CD14-positive monocyte (primary cell): Measurements from ENCODE around the gene OTOG. TPM values are rescaled to one million over a fixed set of nuclear protein-coding genes. Genes with fewer than 3 reads are reported as not detected.

Experiments used
- DNase-seq, 3 donors: peaks; one replicate each; pipeline ENCODE4 v3.0.0-alpha.2; 2011 to 2022
- H2AFZ ChIP-seq: 2 replicates; pipeline ENCODE4 v1.6.0; 2012; ENCODE audit warnings: mild to moderate bottlenecking, low read depth, low read length, inconsistent platforms; ENCODE audit not compliant: insufficient read depth, poor library complexity, severe bottlenecking
- H3K27ac ChIP-seq, 2 donors: 1 replicate in 1 of 2; 2 replicates in 1 of 2; pipeline ENCODE4 v1.5.1; 2012 to 2013; ENCODE audit warnings: low read length in 2 of 2, control low read depth in 1 of 2, inconsistent platforms in 1 of 2, low read depth in 1 of 2, mild to moderate bottlenecking in 1 of 2
- H3K27me3 ChIP-seq, 2 donors: one replicate each; pipeline versions ENCODE4 v1.6.0 to v1.6.1; 2011 to 2013; ENCODE audit warnings: low read length in 2 of 2; ENCODE audit not compliant: control insufficient read depth in 2 of 2, insufficient read depth in 2 of 2
- H3K36me3 ChIP-seq, 2 donors: replicated peaks in 1 of 2; 1 replicate in 1 of 2; 2 replicates in 1 of 2; pipeline versions ENCODE4 v1.5.1 to v1.6.1; 2012 to 2013; ENCODE audit warnings: low read length in 2 of 2, control low read depth in 1 of 2, inconsistent platforms in 1 of 2, mild to moderate bottlenecking in 1 of 2; ENCODE audit not compliant: insufficient read depth in 2 of 2, control insufficient read depth in 1 of 2
- H3K4me1 ChIP-seq, 2 donors: 1 replicate in 1 of 2; 2 replicates in 1 of 2; pipeline versions ENCODE4 v1.5.1 to v1.6.1; 2012 to 2013; ENCODE audit warnings: low read length in 2 of 2, control low read depth in 1 of 2, inconsistent platforms in 1 of 2, mild to moderate bottlenecking in 1 of 2, moderate library complexity in 1 of 2; ENCODE audit not compliant: insufficient read depth in 2 of 2, control insufficient read depth in 1 of 2
- H3K4me2 ChIP-seq: replicated peaks from 2 replicates; pipeline ENCODE3; 2012; ENCODE audit warnings: low read length, moderate library complexity, mild to moderate bottlenecking; ENCODE audit not compliant: poor library complexity, severe bottlenecking; ENCODE audit errors: extremely low read depth
- H3K4me3 ChIP-seq, 3 experiments: fragments of 200-600 bp in 1 of 3; sonication (generic) in 1 of 3; replicated peaks in 1 of 3; 1 replicate in 2 of 3; 2 replicates in 1 of 3; pipeline ENCODE4 v1.5.1; 2011 to 2013; ENCODE audit warnings: low read length in 3 of 3, mild to moderate bottlenecking in 3 of 3, control low read depth in 2 of 3, low read depth in 2 of 3, inconsistent platforms in 1 of 3, moderate library complexity in 1 of 3
- H3K79me2 ChIP-seq: 2 replicates; pipeline ENCODE4 v1.6.0; 2012; ENCODE audit warnings: mild to moderate bottlenecking, control low read depth, inconsistent platforms, low read length, moderate library complexity; ENCODE audit not compliant: insufficient read depth
- H3K9ac ChIP-seq: 2 replicates; pipeline ENCODE4 v1.6.0; 2017; ENCODE audit warnings: low read length, mild to moderate bottlenecking; ENCODE audit not compliant: insufficient read depth, poor library complexity, severe bottlenecking
- H3K9me3 ChIP-seq, 2 donors: replicated peaks in 1 of 2; 1 replicate in 1 of 2; 2 replicates in 1 of 2; pipeline versions ENCODE4 v1.5.1 to v1.6.1; 2012 to 2013; ENCODE audit warnings: low read length in 2 of 2, control low read depth in 1 of 2; ENCODE audit not compliant: control insufficient read depth in 1 of 2, insufficient read depth in 1 of 2
- H4K20me1 ChIP-seq: 2 replicates; pipeline ENCODE4 v1.6.0; 2012; ENCODE audit warnings: mild to moderate bottlenecking, low read length, control low read depth, moderate library complexity; ENCODE audit not compliant: insufficient read depth
- H3K27ac Mint-ChIP-seq, 7 donors: one replicate each; pipeline ENCODE4 v1.8.0; 2020; ENCODE audit warnings: mild to moderate bottlenecking in 7 of 7, mixed read lengths in 7 of 7, moderate library complexity in 6 of 7, inconsistent platforms in 2 of 7
- H3K27me3 Mint-ChIP-seq, 3 donors: one replicate each; pipeline ENCODE4 v1.8.0; 2021 to 2022; ENCODE audit warnings: low read depth in 3 of 3, mild to moderate bottlenecking in 3 of 3, mixed read lengths in 3 of 3, moderate library complexity in 3 of 3, inconsistent platforms in 1 of 3
- H3K36me3 Mint-ChIP-seq, 2 donors: one replicate each; pipeline ENCODE4 v1.8.0; 2020; ENCODE audit warnings: mixed read lengths in 2 of 2, inconsistent platforms in 1 of 2, mild to moderate bottlenecking in 1 of 2
- H3K4me1 Mint-ChIP-seq: one replicate; pipeline ENCODE4 v1.8.0; 2020; ENCODE audit warnings: mild to moderate bottlenecking, mixed read lengths
- H3K4me3 Mint-ChIP-seq, 2 donors: one replicate each; pipeline ENCODE4 v1.8.0; 2020; ENCODE audit warnings: mild to moderate bottlenecking in 2 of 2, mixed read lengths in 2 of 2, moderate library complexity in 1 of 2
- H3K9me3 Mint-ChIP-seq, 7 donors: one replicate each; pipeline ENCODE4 v1.8.0; 2020 to 2022; ENCODE audit warnings: mixed read lengths in 7 of 7, mild to moderate bottlenecking in 6 of 7, moderate library complexity in 6 of 7, inconsistent platforms in 2 of 7
- WGBS: methylation state at CpG from one replicate; pipeline ENCODE4 v1.1.5; 2013; ENCODE audit warnings: missing lambda C conversion rate; ENCODE audit not compliant: insufficient coverage; 5-methylcytosine and 5-hydroxymethylcytosine counted together
- intact Hi-C, 2 donors: fragments of 100-400 bp; cut with micrococcal nuclease; formaldehyde crosslinking; loops; one replicate each; pipeline versions ENCODE4 v1.15.0 to v1.15.1; 2023
- polyA plus RNA-seq, 3 donors: library from polyadenylated mRNA; depleted of rRNA in 1 of 3; unstranded in 2 of 3; stranded (reverse) in 1 of 3; fragments of 300-500 nt in 2 of 3; fragments of >200 nt in 1 of 3; fragmentation: Illumina TruSeq in 2 of 3; gene quantifications; 1 replicate in 2 of 3; 2 replicates in 1 of 3; pipeline ENCODE4 v1.2.3, GENCODE V29; 2012 to 2021
- TF ChIP-seq, protein P1 (sequence below): fragments of 200-600 bp; IDR thresholded peaks from one replicate; pipeline ENCODE4 v1.8.0; 2022; ENCODE audit warnings: antibody characterized with exemption, mild to moderate bottlenecking

OTOG gene
- polyA plus RNA-seq, 3 donors, result not detected

DNA sequence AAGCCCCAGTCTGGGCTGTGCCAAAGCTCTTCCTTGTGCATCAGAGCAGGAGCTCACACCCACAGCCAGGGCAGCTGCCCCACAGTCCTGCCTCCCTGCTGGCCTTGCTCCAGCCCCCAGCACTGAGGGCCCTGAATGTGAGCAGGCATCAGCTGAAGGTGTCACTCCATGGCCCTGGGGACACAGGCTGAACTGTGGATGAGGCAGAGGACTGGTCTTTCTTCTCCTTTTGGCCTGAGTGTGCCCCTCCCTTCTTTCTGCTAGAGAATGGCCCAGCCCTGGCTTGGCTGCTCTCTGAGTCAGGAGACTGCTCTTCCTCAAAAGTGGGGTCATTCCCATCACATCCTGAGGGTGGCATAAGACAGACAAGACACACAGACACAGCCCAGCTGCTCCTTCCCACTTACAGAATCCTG lies 16.2 kb downstream of the OTOG start:
- peak in 1 of 3 donors; percentile 9 for DNase-seq
- TF ChIP-seq, protein P1, sequence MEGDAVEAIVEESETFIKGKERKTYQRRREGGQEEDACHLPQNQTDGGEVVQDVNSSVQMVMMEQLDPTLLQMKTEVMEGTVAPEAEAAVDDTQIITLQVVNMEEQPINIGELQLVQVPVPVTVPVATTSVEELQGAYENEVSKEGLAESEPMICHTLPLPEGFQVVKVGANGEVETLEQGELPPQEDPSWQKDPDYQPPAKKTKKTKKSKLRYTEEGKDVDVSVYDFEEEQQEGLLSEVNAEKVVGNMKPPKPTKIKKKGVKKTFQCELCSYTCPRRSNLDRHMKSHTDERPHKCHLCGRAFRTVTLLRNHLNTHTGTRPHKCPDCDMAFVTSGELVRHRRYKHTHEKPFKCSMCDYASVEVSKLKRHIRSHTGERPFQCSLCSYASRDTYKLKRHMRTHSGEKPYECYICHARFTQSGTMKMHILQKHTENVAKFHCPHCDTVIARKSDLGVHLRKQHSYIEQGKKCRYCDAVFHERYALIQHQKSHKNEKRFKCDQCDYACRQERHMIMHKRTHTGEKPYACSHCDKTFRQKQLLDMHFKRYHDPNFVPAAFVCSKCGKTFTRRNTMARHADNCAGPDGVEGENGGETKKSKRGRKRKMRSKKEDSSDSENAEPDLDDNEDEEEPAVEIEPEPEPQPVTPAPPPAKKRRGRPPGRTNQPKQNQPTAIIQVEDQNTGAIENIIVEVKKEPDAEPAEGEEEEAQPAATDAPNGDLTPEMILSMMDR, result no peak
- H3K9me3 ChIP-seq, result no peaks in the 10 kb centered on the region
- peaks cover 4 to 14% (median 6%) of the 10 kb centered on the region in 3 donors for H3K27me3 Mint-ChIP-seq
- H2AFZ ChIP-seq, result peak overlapping the region; percentile 17
- H3K36me3 ChIP-seq, result no peaks in the 10 kb centered on the region
- H4K20me1 ChIP-seq, result no peaks in the 10 kb centered on the region
- no peak overlapping the region for H3K4me3 ChIP-seq
- H3K4me3 Mint-ChIP-seq, result no peak overlapping the region
- no peaks in the 10 kb centered on the region for H3K36me3 Mint-ChIP-seq
- peak overlapping the region in 1 of 7 donors; percentile 58 for H3K27ac Mint-ChIP-seq
- H3K9ac ChIP-seq, result no peak overlapping the region
- H3K4me1 Mint-ChIP-seq, result no peaks in the 10 kb centered on the region
- no peak overlapping the region for H3K4me2 ChIP-seq
- intact Hi-C loops, result loop anchor here in 1 of 2 donors (10.0 kb wide), 1 partner anchor 1212 kb away; no protein-coding TSS in a partner anchor
- no peak overlapping the region for H3K27ac ChIP-seq
- no peaks in the 10 kb centered on the region for H3K79me2 ChIP-seq
- no peaks in the 10 kb centered on the region for H3K27me3 ChIP-seq
- no peaks in the 10 kb centered on the region for H3K9me3 Mint-ChIP-seq
- H3K4me1 ChIP-seq, result no peaks in the 10 kb centered on the region

DNA sequence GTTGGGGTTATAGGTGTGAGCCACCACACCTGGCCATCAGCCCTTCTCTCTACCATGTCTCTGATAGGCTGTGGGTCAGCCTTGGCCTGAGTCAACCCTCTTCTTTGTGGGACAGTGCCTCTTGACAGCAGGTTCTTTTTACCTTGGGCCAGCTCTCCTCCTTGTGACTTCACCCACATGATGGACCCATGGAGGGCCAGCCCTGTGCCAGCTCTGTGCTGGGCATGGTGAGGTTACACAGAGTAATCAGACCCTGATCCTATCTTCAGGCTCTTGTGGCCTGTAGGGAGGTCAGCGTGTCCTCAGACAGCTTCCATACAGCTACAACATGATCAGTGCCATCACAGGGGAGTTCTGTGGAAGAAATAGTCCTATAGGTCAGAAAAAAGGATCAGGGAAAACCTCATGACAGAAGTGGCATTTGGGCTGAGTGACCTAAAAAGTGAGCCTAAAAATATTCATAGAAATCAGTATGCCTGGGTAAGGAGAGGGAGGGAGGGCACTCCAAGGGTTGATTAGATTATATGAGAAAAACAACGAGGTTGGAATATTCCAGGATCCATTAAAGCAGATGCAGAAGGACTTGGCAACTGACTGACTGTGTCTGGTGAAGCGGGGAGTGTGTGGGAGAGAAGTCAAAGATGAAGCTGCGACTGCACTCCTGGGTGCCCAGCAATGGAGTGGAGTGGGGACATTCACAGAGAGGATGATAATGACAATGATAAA lies 17.1 kb downstream of the OTOG start:
- no peaks in the 10 kb centered on the region for H3K36me3 Mint-ChIP-seq
- Histone ChIP-seq H3K9ac (no peak overlapping the region), H2AFZ (no peak overlapping the region), H3K9me3 (no peaks in the 10 kb centered on the region), H3K4me2 (no peak overlapping the region), H3K4me3 (no peak overlapping the region), H3K79me2 (no peaks in the 10 kb centered on the region), H4K20me1 (no peaks in the 10 kb centered on the region), H3K4me1 (no peaks in the 10 kb centered on the region), H3K36me3 (no peaks in the 10 kb centered on the region), H3K27me3 (no peaks in the 10 kb centered on the region), H3K27ac (no peak overlapping the region)
- H3K4me3 Mint-ChIP-seq, result no peak overlapping the region
- no peak for DNase-seq
- WGBS, result 100% methylated on average over 2 of the region's 4 CpGs
- no peak overlapping the region for H3K27ac Mint-ChIP-seq
- peaks cover 3 to 10% (median 6%) of the 10 kb centered on the region in 3 donors for H3K27me3 Mint-ChIP-seq
- intact Hi-C loops, result loop anchor here in 1 of 2 donors (10.0 kb wide), 1 partner anchor 1211 kb away; no protein-coding TSS in a partner anchor
- TF ChIP-seq, protein P1, result no peak
- no peaks in the 10 kb centered on the region for H3K4me1 Mint-ChIP-seq
- H3K9me3 Mint-ChIP-seq, result no peaks in the 10 kb centered on the region
